ENCODE measurements around the gene MBD3.

The MBD3 gene

DNA sequence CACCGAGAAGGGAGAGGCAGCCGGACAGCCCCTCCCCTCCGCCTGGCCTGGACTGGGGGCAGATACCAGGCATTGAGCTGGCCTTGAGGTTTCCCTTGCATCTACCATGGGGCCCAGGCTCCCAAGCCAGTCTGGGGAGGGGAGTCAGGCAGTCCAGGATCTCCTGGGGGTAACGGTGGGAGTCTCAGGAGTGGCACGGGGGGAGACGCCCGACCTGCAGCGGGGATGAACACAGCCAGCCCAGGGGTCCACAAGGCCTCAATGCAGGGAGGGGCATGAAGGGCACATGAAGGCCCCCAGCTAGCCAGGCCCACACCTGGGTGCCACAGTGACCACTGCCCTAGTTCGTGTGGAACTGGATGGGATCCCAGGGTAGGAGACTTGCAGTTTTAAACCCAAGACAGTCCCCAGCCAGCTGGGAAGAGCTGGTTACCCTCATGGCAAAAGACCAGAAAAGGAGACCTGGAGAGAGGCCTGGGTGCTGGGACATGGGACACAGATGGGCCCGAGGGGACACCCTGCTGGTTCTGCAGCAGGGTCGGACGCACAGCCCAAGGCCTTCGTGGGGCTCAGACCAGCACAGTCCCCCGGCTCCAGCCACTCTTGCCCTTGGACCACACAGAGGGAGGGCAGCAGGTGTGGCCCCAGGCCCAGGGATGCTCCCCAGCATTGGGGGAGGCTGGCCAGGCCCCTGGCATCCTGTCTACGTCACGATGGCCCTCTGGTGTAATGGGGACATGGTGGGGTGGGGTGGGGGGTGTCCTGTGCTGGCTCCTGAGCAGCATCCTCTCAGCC lies 17.2 kb upstream of the MBD3 start:
- Histone ChIP-seq H3K9me3 (replicated peaks; ENCODE audit: insufficient read depth, low read length) (no peaks in the 10 kb centered on the region), H3K27ac (ENCODE audit: low read length) (no peak overlapping the region), H4K20me1 (ENCODE audit: insufficient read depth, low read length) (no peaks in the 10 kb centered on the region), H3K27me3 (replicated peaks; ENCODE audit: insufficient read depth, low read length) (no peaks in the 10 kb centered on the region), H3K4me3 (ENCODE audit: low read length) (no peak overlapping the region), H3K9me2 (replicated peaks; ENCODE audit: insufficient read depth, low read length) (no peaks in the 10 kb centered on the region), H3F3A (ENCODE audit: insufficient read depth, low read length) (peaks cover 56% of the 10 kb centered on the region), H3K79me2 (ENCODE audit: low read length) (peaks cover 24% of the 10 kb centered on the region), H3K4me2 (ENCODE audit: low read depth, low read length) (no peak overlapping the region), H2AFZ (ENCODE audit: low read length) (no peak overlapping the region), H3K9ac (ENCODE audit: low read length) (no peak overlapping the region), H3K4me1 (ENCODE audit: low read length) (peaks cover 8% of the 10 kb centered on the region; the same call in 1 of the 2 replicates), H3K36me3 (replicated peaks; ENCODE audit: insufficient read depth, low read length) (peaks cover 19% of the 10 kb centered on the region)
- TF ChIP-seq, protein P1, sequence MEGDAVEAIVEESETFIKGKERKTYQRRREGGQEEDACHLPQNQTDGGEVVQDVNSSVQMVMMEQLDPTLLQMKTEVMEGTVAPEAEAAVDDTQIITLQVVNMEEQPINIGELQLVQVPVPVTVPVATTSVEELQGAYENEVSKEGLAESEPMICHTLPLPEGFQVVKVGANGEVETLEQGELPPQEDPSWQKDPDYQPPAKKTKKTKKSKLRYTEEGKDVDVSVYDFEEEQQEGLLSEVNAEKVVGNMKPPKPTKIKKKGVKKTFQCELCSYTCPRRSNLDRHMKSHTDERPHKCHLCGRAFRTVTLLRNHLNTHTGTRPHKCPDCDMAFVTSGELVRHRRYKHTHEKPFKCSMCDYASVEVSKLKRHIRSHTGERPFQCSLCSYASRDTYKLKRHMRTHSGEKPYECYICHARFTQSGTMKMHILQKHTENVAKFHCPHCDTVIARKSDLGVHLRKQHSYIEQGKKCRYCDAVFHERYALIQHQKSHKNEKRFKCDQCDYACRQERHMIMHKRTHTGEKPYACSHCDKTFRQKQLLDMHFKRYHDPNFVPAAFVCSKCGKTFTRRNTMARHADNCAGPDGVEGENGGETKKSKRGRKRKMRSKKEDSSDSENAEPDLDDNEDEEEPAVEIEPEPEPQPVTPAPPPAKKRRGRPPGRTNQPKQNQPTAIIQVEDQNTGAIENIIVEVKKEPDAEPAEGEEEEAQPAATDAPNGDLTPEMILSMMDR (IDR thresholded peaks at IDR 0.05; ENCODE audit: low read length), result no peak
- no peak for TF ChIP-seq EZH2 (optimal IDR thresholded peaks at IDR 0.05; ENCODE audit: low read depth, low read length)
- TF ChIP-seq EZH2phosphoT487 (IDR thresholded peaks at IDR 0.05; ENCODE audit: low read length), result no peak
- DNase-seq, result no peak

DNA sequence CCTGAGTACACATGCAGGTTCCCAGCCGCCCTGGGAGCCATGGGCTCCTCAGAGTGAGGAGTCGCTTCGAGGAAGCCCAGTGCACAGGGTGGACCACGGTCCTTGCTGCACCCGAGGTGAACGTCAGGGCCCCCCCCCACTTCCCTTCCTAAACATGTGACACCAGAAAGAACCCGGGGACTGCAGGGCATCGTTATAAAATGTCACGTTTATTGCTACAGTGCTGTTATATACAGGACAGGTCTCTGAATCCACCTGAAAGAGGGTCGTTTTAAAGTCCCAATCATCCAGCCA lies 16.4 kb upstream of the MBD3 start:
- Histone ChIP-seq H3K27ac (ENCODE audit: low read length) (no peak overlapping the region), H3K9me2 (replicated peaks; ENCODE audit: insufficient read depth, low read length) (no peaks in the 10 kb centered on the region), H3K27me3 (replicated peaks; ENCODE audit: insufficient read depth, low read length) (no peaks in the 10 kb centered on the region), H4K20me1 (ENCODE audit: insufficient read depth, low read length) (no peaks in the 10 kb centered on the region), H3K4me1 (ENCODE audit: low read length) (peaks cover 8% of the 10 kb centered on the region; the same call in 1 of the 2 replicates), H3K9me3 (replicated peaks; ENCODE audit: insufficient read depth, low read length) (no peaks in the 10 kb centered on the region), H3F3A (ENCODE audit: insufficient read depth, low read length) (peaks cover 56% of the 10 kb centered on the region), H3K36me3 (replicated peaks; ENCODE audit: insufficient read depth, low read length) (peaks cover 11% of the 10 kb centered on the region), H3K4me3 (ENCODE audit: low read length) (no peak overlapping the region), H3K79me2 (ENCODE audit: low read length) (peaks cover 24% of the 10 kb centered on the region), H3K9ac (ENCODE audit: low read length) (no peak overlapping the region), H2AFZ (ENCODE audit: low read length) (no peak overlapping the region), H3K4me2 (ENCODE audit: low read depth, low read length) (no peak overlapping the region)
- no peak for DNase-seq
- TF ChIP-seq EZH2 (optimal IDR thresholded peaks at IDR 0.05; ENCODE audit: low read depth, low read length) (no peak), EZH2phosphoT487 (IDR thresholded peaks at IDR 0.05; ENCODE audit: low read length) (no peak)

DNA sequence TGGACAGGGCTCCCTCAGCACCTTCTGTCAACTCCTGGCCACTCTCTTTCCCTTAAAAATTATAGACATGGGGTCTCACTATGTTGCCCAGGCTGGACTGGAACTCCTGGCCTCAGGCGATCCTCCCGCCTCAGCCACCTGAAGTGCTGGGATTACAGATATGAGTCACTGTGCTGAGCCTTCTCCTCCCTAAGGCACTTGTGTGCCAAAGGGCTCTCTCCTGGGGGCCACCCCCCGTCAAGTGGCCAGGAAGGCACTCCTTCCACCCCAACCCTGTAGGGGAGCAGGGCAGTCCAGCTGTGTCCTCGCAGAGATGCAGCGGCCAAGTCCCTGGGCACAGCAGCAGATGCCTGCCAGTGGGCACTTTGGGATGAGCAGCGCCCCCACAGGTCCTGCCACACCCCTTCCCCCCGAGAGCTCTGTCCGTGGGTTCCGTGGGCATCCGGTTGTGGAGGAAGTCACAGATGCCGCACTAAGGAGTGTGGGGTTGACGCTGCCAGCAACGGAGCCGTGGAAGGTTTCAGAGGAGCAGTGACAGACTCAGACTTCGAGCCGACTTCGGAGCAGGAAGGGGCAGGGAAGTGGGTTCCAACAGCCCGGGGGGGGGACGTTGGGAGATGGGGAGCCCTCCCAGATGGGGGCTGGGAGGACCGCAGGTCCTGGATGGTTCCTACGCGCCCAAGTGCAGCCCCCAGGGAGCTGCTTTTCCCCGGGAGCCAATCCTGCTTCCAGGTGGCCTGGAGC lies 15.9 kb upstream of the MBD3 start:
- Histone ChIP-seq H3K4me2 (ENCODE audit: low read depth, low read length) (no peak overlapping the region), H4K20me1 (ENCODE audit: insufficient read depth, low read length) (no peaks in the 10 kb centered on the region), H3K27me3 (replicated peaks; ENCODE audit: insufficient read depth, low read length) (no peaks in the 10 kb centered on the region), H3K9ac (ENCODE audit: low read length) (no peak overlapping the region), H3F3A (ENCODE audit: insufficient read depth, low read length) (peaks cover 56% of the 10 kb centered on the region), H3K4me1 (ENCODE audit: low read length) (peaks cover 8% of the 10 kb centered on the region; the same call in 1 of the 2 replicates), H3K79me2 (ENCODE audit: low read length) (peaks cover 24% of the 10 kb centered on the region), H3K9me3 (replicated peaks; ENCODE audit: insufficient read depth, low read length) (no peaks in the 10 kb centered on the region), H3K4me3 (ENCODE audit: low read length) (no peak overlapping the region), H3K27ac (ENCODE audit: low read length) (no peak overlapping the region), H2AFZ (ENCODE audit: low read length) (no peak overlapping the region), H3K9me2 (replicated peaks; ENCODE audit: insufficient read depth, low read length) (no peaks in the 10 kb centered on the region), H3K36me3 (replicated peaks; ENCODE audit: insufficient read depth, low read length) (peaks cover 10% of the 10 kb centered on the region)
- TF ChIP-seq EZH2phosphoT487 (IDR thresholded peaks at IDR 0.05; ENCODE audit: low read length) (no peak), EZH2 (optimal IDR thresholded peaks at IDR 0.05; ENCODE audit: low read depth, low read length) (no peak)
- TF ChIP-seq, protein P1 (IDR thresholded peaks at IDR 0.05; ENCODE audit: low read length), result no peak
- DNase-seq, result no peak
